ENCODE measurements around the gene CEP170. TPM values are rescaled to one million over a fixed set of nuclear protein-coding genes. Genes with fewer than 3 reads are reported as not detected.

The CEP170 gene
- total RNA-seq, 1 donor from 2014 or later: 30.9 TPM

- DNase-seq (ENCODE audit: low spot score in 2 of 2): no peak
- TF ChIP-seq CTCF (IDR thresholded peaks at IDR 0.05): no peak
- H3K36me3 ChIP-seq: no peaks in the 10 kb centered on the region
- H3K4me3 ChIP-seq: no peak overlapping the region
- H3K27ac ChIP-seq: peak overlapping the region; percentile 25 to 55
- intact Hi-C loops (cut with DNase I): no loop called here
- H3K9me3 ChIP-seq: no peaks in the 10 kb centered on the region
- H3K27me3 ChIP-seq: no peaks in the 10 kb centered on the region
- H3K4me1 ChIP-seq: peaks cover 0 to 21% of the 10 kb centered on the region in 2 donors
These were observed 6.3 kb upstream of the CEP170 start for GRCh38 chr1:243261390-243261789.

GRCh38 chr1:243260221-243260880 lies 5.3 kb upstream of the CEP170 start:
- peaks cover 0 to 18% of the 10 kb centered on the region in 2 donors for H3K4me1 ChIP-seq
- H3K4me3 ChIP-seq: no peak overlapping the region
- no peaks in the 10 kb centered on the region for H3K36me3 ChIP-seq
- intact Hi-C loops (cut with DNase I): no loop called here
- no peaks in the 10 kb centered on the region for H3K9me3 ChIP-seq
- H3K27ac ChIP-seq: peak overlapping the region in 1 of 2 donors; percentile 55
- no peak for DNase-seq (ENCODE audit: low spot score in 2 of 2)
- no peaks in the 10 kb centered on the region for H3K27me3 ChIP-seq
- no peak for TF ChIP-seq CTCF (IDR thresholded peaks at IDR 0.05)

GRCh38 chr1:243258731-243259130 lies 3.6 kb upstream of the CEP170 start:
- no peak for DNase-seq (ENCODE audit: low spot score in 2 of 2)
- H3K4me1 ChIP-seq: peaks cover under 1 to 18% of the 10 kb centered on the region in 2 donors
- intact Hi-C loops (cut with DNase I): loop anchor here (5.0 to 10.0 kb wide), 6 partner anchors 54 to 1714 kb away; partner anchors contain the start of genes ADSS2, AKT3 and DESI2

GRCh38 chr1:243257189-243257588 lies 2.1 kb upstream of the CEP170 start:
- Histone ChIP-seq H3K27me3 (no peaks in the 10 kb centered on the region), H3K36me3 (no peaks in the 10 kb centered on the region), H3K27ac (no peak overlapping the region), H3K4me1 (peaks cover 3 to 18% of the 10 kb centered on the region in 2 donors), H3K4me3 (peak overlapping the region; percentile 84 to 99), H3K9me3 (no peaks in the 10 kb centered on the region)
- DNase-seq (ENCODE audit: low spot score in 2 of 2): no peak
- TF ChIP-seq CTCF (IDR thresholded peaks at IDR 0.05): no peak
- intact Hi-C loops (cut with DNase I): loop anchor here (5.0 to 10.0 kb wide), 6 partner anchors 52 to 1715 kb away; partner anchors contain the start of genes ADSS2, AKT3 and DESI2

More at GRCh38 chr1:243258731-243259130, 3.6 kb upstream of the CEP170 start:
- Histone ChIP-seq H3K9me3 (no peaks in the 10 kb centered on the region), H3K27me3 (no peaks in the 10 kb centered on the region), H3K36me3 (no peaks in the 10 kb centered on the region), H3K27ac (no peak overlapping the region), H3K4me3 (no peak overlapping the region)
- TF ChIP-seq CTCF (IDR thresholded peaks at IDR 0.05): no peak

- DNase-seq (ENCODE audit: low spot score in 2 of 2): no peak
- intact Hi-C loops (cut with DNase I): loop anchor here (5.0 to 10.0 kb wide), 6 partner anchors 52 to 1716 kb away; partner anchors contain the start of genes ADSS2, AKT3 and DESI2
- Histone ChIP-seq H3K4me3 (peak overlapping the region; percentile 84 to 99), H3K27me3 (no peaks in the 10 kb centered on the region), H3K4me1 (peaks cover 3 to 23% of the 10 kb centered on the region in 2 donors), H3K27ac (peak overlapping the region; percentile 97 to 99), H3K9me3 (no peaks in the 10 kb centered on the region), H3K36me3 (no peaks in the 10 kb centered on the region)
- no peak for TF ChIP-seq CTCF (IDR thresholded peaks at IDR 0.05)
These were observed 1.5 kb upstream of the CEP170 start for GRCh38 chr1:243256590-243256989.

Measured in ascending aorta (tissue), 2 donors.